Measurements from ENCODE around the gene FOXP1.

Gene FOXP1

DNA sequence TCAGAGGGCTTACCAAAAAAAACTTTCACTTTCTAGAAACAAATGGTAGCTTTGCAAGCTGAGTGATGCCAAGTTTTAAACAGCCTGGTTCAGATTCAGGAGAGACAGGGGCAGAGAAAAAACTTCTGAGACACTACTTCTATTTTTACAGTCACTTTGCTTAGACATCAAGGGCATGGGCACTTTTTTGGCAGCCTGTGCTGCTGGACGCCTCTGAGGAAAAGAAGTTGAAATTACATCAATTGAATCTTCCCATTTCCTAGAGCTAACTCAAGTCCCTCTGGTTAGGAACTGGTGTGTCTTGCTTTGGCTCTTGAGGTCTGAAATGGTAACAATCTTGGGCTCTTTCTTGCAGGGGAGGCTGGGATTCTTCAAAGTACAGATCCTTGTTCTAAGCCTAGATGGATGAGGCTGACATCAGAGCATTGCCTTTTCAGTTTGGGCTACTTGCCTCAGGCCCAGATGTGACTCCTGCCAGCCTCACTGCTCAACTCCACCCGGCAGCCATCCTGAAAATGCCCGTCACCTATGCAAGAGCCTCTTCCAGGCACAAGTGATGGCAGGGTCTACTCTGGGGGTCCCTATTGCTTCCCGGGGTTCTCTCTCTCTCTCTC is 357.5 kb downstream of the FOXP1 start:
- DNase-seq = peak; percentile 49

DNA sequence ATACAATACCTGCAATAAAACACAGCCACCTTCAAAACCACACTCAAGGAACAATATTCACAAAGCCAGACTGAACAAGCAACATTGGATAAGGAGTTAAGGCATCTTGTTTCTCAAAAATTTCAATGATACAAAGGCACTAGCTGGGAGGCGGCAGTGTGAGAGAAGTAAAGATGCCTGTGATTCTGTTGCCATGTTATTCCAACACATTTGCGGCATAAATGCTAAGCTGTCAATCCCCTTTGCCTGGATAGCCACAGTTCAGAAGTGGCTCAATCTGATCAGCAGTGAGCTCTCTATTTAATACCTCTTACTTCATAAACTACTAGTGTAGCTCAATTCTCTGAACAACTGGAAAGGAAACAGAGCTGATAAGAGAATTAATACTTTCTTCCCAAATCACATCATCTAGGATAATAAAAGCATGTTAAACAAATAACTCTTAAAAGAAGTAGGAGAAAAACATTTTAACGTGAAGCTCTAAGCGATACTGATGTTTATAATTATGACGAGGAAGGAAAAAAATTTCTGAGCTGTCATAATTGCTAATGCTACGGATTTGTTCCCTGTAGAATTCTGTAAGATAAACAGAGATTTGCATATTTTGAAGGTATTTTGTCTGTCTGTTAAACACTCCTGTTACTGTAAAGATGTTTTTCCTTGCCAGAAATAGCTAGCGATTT is 358.4 kb downstream of the FOXP1 start:
- DNase-seq = no peak

DNA sequence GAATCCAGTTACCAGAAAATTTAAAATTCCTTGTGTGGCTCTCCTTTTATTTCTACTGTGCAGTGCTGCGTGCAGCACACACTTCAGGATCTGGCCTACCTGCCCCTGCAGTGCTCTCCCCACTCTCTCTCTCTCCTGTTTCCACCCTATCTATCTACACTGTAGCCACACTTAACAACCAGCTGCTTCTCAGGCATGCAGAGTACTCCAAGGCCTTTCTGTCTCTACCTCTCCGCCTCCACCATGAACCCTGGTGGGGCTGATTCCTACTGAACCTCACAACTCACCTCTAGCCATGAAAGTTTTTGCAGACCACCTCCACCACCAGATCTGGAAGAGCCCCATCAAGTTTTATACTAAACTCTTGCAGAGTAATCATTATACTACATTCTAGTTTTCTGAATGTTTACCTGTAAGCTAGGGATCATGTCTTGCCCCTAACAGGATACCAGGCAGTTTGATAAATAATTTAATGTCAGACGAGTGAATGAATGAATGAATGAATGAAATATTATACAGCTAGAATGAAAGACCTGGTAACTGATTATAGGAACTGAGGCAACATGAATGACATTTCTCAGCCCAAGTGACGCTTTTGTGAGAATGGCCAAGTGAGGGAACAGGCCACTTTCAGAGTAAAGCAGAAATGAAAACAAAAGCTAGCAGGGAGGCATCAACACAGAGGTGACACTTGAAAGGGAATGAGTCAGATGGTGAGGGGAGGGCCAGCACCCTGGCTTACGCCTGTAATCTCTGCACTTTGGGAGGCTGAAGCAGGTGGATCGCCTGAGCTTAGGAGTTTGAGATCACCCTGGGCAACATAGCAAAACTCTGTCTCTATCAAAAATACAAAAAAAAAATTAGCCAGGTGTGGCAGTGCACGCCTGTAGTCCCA is 363.5 kb downstream of the FOXP1 start:
- DNase-seq = peak; percentile 51

DNA sequence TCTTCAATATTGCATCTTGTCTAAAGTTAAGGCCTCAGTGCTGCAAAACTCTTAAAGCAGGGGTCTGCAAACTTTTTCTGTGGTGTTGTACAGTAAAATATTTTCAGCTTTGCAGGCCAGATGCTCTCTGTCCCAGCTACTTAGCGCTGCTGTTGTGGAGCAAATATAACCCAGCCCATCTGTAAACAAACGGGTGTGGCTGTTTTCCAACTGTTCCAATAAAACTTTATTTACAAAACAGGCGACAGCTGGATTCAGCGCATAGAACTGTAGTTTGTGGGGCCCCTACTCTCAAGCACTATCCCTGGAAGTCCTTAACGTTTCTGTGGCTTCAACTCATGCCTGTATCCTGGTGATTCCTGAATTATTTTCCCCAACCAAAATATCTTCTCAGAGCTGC is 365.0 kb downstream of the FOXP1 start:
- DNase-seq = no peak

DNA sequence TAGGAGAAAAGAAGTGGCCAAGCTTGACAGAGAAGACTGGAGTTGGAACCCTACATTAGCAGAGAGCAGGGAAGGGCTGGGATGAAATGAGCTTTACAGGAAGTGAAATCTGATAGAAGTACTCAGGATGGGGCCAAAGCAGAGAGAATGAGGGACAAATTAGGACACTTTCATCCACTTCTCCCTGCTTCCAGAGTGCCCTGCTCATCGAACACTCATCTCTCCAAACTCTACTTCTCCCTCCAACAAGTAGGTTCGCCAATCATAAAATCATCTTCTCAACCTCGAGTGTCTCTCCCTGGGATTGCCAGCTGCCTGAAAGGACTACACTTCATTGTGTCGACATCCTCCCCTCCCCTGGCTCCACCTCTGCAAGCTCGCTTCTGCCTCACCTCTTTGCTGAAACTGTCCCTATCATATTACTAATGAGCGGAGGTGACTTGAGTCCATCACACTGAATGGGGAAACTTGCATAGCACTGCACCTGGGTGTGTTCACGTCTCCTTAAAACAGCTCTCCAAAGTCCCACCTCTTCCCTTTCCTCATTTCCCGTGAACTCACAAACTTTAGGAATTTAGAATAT is 365.8 kb downstream of the FOXP1 start:
- DNase-seq = no peak

DNA sequence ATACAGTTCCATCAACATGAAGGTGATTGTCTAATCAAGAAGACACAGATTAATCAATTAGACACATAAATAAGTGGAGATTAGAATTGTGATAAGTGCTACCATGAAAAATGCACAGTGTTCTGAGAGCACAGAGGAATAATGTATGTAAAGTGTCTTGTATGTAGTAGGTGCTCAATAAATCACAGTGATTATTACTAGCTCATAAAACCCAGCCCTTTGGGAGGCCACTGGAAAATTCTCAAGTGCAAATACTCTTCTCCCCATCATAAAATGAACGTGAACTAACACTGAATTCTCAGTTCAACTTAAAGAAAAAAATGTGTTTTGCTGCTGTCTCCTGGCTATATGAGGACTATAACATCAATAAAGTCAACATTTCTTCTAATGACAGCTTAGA is 368.2 kb downstream of the FOXP1 start:
- DNase-seq = no peak

DNA sequence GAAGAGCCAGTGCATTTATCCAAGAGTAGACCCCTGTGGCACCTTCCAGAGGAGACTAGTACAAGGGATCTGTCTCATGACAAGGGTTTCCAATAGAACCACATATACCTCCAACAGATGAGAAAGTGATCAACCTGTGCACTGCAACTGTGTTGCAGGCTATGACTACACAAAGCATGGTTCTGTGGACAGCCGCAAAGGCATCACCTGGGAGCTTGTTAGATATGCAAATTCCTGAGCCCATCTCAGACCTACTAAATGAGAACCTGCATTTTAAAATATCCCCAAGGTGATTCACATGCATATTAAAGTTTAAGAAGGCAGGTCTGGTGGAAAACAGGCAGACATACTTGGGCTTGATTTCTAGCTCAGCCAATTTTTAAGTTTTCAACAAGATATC is 368.7 kb downstream of the FOXP1 start:
- DNase-seq = no peak

DNA sequence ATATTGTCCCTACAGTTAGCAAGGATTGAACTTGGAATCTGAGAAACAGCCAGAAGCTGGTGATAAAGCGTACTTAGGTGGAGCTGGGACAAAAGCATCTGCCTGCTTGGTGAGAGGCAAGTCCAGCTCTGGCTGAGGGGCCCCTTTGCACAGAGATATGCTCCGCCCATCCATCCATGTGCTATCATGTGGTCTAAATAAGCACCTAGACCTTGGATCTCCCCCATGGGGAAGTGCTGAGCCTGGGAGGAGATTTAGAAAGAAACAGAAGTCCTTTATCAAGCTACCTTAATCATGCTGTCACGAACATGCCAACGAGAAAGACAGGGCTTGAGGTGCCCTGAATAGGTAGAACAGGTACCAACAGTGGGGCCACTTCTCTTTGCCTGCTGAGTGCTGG is 369.5 kb downstream of the FOXP1 start:
- no peak for DNase-seq

DNA sequence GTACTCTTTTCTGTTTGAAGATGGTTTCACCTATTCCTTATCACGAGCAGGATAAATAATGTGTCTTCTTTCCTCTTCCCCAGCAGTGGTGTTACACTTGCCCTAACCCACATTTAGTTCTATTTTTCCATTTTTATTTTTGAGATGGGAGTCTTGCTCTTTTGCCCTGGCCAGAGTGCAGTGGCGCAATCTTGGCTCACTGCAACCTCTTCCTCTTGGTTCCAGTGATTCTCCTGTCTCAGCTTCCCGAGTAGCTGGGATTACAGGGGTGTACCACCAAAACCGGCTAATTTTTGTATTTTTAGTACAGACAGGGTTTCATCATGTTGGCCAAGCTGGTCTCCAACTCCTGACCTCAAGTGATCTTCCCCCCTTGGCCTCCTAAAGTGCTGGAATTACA is 372.4 kb downstream of the FOXP1 start:
- DNase-seq = no peak

DNA sequence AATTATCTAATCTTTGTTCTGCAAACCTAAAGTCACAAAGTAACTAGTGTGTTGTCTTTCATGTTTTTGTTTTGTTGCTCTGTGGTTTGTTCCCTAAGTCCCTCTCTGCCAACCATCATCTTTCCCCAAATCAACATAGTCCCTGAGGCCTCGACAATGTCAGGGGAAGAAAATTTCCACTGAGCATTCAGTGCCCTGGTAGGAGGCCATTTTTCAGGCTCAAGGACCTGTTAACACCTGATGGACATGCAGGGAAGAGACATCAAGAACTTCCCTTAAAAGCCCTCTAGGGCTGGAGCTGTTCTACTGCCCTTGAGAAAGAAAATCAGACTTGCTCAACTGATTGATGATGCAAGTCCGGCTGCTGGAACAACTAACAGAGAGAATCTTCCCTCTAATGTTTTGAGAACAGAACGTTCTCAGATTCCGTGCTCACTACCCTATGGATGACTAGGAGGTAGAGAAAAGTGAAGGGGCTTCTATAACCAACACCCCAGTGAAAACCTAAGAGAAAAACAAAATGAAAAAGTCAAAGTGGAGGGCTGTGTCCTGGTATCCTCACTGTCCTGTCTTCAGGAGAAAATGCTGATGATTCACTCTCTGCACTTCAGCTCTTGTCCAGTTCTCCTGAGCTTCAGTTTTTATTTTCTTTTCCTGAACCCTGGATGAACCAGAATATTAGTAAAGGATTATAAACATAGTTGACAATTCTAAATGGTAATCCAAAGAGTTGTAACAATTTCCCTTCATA is 373.1 kb downstream of the FOXP1 start:
- no peak for DNase-seq

DNA sequence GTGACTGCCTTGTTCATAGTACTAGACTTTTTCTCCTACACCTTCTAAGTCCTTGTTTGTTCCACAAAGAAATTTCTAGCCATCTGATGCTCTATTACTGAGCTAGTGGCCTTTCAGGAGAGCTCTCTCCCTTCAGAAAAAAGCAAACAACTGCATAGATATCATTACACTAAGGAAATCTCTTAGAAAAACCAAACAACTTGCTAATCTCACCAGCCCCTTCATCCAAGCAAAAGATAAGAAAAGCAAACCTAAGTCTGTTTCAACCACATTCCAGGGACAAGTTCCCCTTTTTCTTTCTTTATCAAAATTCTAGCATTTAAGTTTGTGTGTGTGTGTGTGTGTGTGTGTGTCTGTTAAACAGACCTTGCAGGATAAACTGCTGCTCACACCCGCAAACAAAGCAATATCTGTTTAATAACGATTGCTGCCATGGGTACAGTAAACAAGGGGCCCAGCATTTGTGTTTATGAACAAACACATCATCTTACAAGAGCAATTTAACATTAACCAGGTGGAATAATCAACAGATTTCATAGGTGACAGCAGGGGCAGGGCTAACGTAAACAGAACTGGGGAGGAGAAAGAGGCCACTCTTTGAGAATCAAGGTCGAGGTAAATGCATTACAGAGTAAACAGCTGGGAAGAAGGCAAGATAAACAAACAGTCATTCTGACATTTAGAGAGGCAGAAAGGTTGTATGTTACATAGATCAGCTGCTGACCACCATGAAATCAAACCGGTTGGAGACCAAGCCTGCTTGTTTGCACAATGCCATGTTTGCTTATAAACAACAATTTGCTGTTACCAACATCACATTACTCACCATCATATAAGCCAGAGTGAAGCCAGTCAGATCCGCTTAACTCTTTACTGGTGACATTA is 375.1 kb downstream of the FOXP1 start:
- no peak for DNase-seq

DNA sequence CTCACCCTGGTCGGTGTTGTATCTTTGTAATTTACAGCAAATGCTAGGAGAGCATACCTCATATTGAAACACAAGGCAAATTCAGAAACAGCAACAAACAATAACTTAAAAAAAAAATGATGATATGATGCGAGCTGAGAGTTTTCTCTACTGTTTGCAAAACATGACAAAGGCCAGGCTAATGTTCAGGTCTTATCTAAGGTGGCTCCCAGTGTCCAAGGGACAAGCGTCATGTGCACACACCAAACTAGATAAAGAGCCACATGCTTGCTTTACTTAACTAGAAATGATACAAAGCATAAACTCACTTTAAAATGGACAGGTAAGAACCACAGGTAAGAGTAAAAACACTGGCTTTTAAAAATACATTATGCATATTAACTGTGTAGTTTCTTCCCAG is 375.9 kb downstream of the FOXP1 start:
- no peak for DNase-seq

DNA sequence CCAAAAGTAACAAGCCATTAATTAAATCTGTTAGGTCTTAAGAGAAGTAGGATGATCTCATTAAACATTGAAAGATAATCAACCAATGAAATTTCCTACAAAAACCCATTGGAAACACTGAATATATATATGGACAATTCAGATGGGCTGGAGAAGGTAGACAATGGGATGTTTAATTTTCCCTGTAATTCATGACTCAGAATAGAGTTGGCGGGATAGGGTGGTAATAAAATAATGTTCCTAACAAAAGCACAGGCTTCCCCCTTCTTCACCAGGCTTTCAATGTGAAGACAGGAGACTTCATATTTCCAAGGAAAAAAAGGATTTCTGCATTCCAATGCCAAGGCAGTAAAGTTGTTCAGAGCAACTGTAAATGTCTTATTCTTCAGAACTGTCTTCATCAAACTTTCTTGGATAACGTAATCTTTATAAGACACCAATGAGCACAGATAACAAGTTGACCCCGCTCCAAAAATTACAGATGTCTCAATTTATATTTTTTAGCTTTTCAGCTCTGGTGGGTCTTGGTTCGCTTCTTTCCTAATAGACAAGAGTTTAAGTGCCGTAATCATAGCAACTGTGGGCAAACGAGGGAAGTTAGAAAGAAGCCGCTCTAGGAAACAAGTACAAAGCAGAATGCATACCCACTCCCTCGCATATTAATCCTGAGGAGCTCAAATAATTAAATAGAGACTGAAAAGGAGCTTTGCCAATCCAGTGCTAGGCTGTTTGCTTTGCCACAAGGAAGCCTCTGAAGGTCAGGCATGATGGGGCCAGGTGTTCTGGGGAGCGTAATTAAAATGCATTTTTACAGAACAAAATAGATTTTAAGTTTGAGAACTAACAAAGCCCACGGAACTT is 377.0 kb downstream of the FOXP1 start:
- no peak for DNase-seq

DNA sequence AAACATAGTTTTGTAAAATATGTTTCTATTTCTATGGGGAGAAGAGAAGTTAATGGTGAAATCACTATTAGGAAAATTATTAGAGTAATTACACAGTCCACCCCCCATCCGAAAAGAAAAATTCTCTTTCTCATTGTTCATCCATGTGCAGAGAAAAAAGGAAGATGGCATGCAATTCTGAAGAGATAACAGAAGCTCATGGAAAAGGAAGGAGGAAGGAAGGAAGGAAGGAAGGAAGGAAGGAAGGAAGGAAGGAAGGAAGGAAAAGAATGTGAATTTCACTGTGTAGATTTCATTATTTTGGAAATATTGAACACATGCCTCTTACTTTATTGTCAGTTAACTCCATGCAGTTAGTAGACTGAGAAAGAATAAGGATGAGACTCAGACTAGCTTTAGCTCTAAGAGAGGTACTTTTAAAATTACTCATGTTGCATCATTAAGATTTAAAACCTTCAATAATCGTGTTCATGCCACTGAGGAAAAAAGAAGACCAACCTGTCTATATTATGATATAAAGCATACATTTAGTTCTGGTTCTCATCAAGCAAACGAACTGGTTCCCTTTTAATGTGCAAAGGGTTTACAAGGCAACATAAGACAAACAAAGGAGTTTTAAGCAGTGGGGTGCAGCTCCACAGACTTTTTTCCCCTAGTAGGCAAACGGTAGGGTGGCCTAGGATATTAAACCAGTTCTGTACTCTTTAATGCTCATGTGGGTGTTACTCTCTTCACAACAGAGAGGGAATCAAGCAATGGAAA is 379.6 kb downstream of the FOXP1 start:
- no peak for DNase-seq

DNA sequence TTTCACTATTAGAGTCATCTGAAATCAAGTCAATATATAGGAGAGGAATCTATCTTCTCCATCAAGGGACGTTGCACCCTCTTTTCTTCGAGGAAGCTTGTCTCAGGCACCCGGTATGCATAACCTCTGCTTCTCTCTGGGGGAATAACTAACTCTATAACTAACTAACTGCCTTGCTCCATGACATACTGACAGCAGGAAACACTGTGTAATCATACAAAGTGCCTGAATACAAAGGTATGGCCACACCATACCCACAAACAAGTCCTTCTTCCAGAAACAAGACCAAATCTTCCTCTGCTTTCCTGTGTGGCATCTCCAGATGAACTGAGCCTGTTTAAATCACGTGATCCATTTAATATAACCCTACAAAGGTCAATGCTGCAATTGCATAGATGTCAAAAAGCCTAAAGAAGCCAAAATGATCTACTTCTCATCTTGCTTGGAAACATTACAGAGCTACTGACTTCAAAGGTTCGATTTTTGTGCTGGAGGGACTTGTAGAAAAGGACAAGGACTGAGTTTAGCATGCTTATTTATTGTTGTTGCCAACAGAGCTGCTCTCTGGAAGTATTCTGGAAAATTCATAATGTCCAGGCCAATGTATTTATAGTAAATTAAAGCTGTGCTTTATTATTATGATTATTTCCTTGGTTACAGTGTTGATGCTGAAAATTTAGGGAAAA is 380.5 kb downstream of the FOXP1 start:
- no peak for DNase-seq

DNA sequence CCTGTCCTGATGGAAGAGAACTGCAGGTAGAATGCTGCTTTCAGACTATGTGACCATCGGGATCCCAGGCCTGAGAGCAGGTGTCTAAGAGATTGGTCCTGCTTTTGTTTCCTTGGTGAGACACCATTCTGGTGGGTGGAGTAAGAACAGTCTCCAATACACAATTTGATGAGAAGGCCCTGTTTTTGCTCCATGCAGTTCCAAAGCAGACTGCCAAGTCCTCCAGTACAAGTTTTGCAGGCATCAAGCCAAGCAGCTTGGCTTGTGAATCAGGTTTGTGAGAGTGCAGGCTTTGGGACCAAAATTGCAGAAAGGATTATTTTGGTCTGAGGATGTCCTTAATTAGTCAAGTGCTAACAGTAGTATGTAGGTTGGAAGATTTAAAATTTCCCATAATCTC is 381.6 kb downstream of the FOXP1 start:
- DNase-seq = no peak

DNA sequence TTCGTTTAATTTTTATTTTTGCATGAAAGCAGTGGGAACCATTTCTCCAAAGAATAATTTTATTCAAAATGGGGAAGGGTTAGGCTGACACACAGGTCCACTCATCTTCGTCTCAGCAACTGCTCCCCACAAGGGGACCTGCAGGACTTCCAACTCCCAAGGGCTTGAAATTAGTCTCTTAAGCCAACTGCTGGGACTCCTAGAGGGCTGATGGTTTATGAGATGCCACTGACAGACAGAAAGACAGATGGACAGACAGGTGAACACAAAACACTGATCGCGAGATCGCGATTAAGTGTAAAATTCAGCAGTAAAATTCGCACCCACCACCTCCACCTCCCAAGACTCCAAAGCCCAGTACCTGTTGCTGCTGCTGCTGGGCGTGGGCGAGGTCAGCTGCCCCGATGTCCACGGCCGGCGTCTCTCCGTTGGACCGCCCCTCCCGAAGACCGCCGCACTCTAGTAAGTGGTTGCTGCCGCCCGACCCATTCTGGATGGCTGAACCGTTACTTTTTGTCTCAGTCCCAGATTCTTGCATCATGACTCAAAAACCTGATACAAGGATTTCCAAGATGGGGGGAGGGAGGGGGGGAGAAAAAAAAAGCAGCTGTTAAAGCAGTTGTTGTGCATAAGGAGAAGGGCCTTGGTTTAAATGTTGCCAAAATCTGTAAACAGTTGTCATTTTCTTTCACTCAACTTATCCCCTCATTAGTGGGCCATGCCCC is 385.5 kb downstream of the FOXP1 start:
- DNase-seq = no peak

DNA sequence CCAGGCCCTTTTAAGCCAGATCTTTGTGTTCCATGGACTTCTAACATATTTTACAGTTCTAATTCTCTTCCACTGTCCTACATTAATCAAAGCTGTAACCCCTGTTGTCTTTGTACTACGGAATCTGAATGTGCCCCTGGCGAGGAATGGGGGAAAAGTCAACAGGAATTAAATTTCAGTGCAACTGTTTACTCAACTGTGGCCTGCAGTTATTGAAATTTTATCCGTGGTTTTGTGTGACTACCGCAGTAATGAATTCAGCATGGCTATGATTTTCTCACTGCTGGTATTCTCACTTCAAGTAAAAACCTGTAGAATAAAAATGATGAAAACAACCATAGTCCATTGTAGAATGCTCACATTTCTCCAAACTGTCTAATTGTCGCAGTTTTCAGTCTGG is 388.0 kb downstream of the FOXP1 start:
- no peak for DNase-seq

DNA sequence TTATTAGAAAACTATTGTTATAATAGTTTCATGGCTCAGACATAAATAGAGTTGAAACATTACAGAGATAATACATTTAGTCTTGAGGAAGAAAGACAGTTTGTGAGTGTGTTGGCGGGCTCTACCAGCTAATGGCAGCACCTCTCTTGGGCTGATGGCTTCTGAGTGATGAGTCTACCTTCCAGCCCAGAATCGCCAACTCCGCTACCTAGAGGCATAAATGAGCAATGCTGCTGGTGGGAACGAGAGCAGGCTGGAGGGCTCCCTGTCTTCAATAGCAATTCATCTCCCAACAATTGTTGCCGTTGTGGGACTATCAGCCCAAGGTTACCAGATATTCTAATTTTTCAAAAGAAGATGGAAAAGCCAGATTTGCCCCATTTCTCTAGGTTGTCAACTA is 388.7 kb downstream of the FOXP1 start:
- DNase-seq = no peak
